Stimulated activated CD8-positive, alpha-beta memory T cell treated with anti-CD3 and anti-CD28 coated beads, Interleukin-7, amount 100 ng/mL, for 1 hour (primary cell): ENCODE measurements around the gene SLC46A2.
A peak's percentile ranks its signal among the peaks of the same experiment; 100 is the strongest.

ENCODE experiments used
- DNase-seq, 2 donors: peaks; one replicate each; pipeline ENCODE4 v3.0.0-alpha.2; 2020; ENCODE audit warnings: low read depth in 2 of 2

Gene SLC46A2

GRCh38 chr9:112858625-112859147, 32.0 kb downstream of the SLC46A2 start:
- DNase-seq = no peak

DNA sequence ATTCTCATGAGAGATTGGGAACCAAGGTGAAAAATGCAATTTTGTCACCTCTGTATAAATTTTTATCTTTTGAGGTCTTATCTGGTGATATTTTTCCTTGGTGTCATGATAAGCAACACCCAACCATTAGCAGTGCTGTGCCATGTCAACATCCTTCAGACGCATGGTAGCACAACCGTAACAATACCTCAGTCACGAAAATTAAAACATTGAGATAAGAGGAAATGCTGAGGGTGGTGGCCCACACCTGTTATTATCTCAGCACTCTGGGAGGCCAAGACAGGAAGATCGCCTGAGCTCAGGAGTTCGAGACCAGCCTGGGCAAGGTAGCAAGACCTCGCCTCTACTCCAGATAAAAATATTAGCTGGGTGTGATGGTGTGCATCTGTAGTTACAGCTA, 32.7 kb downstream of the SLC46A2 start:
- no peak for DNase-seq

DNA sequence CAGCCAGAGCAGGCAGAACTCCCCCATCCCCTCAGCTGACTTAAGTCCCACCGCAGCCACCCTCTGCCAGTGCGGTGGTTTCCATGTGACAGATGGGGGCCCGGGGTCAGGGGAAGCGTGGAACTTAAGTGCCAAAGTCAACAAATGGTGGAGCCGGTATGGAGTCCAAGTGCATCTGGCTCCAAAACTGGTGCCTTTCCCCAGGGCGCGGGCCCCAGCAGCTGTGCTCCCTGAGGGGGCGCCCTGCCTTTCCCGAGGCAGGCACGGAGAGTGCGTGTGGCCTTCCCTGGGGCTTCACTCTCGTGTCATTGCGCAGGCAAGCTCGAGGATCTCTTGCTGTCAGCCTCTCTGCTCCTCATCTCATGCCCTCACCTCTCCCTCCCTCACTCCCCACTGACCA, 33.8 kb downstream of the SLC46A2 start:
- no peak for DNase-seq

GRCh38 chr9:112856200-112856599, 34.5 kb downstream of the SLC46A2 start:
- no peak for DNase-seq

DNA sequence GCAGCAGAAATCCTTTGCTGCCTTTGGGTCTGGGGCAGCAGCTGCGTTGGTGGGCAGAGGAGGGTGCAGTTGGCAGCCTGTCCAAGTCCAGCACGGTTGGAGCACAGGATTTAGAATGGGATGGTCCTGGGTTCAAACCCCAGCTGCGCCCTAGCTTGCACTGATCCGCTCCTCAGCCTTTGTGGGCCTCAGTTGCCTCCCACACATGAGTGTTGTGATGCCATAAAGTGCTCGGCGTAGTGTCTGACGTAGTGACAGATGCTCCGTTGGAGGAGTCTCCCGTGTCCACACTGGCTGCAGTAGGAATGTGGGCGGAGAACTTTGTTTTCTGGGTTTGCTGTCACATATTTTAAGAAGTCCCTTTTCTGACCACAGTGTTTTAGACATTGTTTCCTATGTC, 36.0 kb downstream of the SLC46A2 start:
- no peak for DNase-seq

- DNase-seq = no peak
These were observed 36.6 kb downstream of the SLC46A2 start for GRCh38 chr9:112853882-112854585.

DNA sequence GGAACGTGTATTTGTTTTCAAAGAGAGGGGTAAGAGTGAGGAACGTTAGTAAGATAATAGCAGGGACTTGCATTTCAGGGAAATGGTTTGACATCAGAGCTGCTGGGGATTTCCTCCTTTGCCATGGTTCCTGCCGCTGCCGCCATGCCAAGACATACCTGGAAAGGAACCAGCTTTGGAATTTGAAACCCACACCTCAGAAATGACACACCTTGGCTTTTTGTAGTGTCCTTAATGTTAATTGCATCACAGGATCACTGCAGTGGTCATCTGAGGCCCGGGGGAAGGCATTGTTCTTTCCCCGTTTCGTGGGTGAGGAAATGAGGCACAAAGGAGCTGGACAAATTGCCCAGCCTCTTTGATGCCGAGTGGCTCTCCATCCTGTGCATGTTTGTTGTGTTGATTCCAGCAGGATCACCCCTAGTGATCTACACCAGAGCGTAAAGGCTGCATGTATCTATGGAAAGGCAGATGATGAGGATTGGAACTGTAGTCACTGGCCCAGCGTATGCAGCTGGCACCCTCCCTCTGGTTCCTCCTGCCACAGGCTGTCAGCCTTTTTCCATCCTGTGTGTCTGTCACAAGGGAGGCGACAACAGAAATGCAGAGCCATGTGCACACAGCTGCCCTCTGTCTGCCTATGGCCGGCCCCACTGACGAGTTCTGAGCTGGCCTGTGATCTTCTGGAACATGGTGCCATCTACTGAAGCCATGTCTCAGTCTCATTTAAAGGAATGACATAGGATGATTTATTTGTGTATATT, 37.8 kb downstream of the SLC46A2 start:
- no peak for DNase-seq

DNA sequence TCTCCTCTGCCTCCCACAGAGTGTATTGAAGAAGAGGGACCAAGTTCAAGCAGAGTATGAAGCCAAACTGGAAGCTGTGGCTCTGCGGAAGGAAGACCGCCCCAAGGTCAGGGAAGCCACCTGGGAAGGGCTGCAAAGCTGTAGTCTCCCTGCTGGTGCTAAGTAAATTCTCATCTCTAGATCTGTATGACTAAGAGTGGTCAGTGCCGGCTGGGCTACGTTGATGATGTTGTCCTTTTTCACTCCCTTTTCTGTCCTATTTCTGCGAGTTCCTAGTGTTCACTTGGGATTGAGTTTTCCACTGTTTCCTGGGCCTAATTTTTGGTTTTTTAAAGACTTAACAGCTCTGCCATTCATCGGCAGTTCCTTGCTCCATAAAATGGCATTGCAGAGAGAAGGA, 39.8 kb downstream of the SLC46A2 start:
- no peak for DNase-seq

- no peak for DNase-seq
These were observed 41.2 kb downstream of the SLC46A2 start for GRCh38 chr9:112849363-112849922.

DNA sequence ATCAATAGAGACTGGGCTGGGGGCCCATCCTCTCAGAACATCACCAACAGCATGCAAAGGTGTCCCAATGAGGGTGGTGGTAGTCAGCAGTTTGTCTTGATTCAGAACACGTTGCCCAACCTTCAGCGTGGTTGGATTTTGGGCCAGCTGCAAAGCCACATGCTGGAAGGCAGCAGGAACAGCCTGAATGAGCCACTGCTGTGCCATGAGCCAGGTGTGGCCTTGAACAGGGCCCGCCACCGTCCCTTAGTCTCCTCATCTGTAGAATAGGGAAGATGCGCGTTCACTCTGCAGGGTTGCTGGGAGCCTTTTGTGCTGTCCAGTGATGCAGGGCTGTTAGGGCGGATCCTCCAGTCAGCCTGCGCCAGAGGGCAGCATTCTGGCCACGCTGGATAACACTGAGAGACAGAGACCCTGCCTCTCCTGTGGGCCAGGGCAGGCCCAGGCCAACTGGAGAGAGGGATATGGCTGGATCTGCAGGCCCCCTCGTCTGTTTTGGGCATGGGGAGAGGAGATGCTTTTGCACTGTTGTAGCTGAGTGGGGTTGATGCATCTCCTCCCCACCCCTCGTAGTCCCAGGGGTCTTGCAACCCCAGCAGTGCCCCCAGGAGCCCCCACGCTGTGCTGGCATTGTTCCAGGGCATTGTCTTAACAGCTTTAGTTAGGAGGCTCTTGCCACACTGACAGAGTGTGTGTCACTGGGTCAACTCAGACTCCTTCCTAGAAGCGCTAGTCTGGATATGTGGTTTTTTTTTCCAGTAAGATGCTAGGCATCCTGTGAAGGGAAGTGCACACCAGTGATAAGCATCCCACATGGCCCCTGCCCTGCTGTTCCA, 42.1 kb downstream of the SLC46A2 start:
- DNase-seq = no peak

DNA sequence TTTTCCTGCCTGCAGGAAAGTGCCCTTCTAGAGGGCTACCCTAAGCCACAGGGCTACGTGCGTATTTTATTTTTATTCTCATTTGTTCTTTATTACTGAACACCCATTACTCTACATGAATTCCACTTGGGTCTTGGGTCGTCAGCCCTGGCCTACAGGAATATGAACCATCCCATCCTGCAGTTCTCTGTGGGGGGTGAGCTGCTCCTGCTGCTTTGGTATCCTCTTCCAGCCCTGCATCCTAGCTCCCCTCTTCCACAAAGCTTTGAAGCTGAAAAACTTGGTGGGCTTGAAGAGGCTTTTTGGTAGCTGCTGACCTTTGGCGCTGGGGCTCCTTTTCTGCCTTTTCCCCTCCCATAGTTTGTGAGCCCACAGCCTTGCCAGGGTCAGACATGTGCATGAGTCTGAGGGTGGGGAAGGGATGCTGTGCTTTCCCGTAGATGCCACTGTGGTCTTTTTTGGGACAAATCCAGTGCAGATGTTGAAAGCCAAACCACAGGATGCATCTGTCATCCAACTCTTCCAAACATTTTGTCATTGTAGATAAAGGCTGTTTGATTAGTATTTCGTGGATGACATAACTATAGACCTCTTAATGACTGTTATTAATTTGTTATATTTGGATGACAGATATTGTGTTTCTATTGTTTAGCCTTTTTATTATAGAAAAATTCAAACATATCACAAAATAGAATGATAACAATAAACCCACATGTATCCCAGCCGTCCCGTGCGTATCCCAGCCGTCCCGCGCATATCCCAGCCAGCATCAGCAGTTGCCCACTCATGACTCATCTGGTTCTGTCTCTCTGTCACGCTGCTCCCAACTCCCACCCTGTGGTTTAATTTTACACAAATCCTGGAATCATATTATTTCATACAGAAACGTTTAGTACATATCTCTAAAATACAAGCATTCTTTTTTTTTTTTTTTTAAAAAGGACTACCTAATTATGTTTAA, 43.9 kb downstream of the SLC46A2 start:
- DNase-seq = no peak

DNA sequence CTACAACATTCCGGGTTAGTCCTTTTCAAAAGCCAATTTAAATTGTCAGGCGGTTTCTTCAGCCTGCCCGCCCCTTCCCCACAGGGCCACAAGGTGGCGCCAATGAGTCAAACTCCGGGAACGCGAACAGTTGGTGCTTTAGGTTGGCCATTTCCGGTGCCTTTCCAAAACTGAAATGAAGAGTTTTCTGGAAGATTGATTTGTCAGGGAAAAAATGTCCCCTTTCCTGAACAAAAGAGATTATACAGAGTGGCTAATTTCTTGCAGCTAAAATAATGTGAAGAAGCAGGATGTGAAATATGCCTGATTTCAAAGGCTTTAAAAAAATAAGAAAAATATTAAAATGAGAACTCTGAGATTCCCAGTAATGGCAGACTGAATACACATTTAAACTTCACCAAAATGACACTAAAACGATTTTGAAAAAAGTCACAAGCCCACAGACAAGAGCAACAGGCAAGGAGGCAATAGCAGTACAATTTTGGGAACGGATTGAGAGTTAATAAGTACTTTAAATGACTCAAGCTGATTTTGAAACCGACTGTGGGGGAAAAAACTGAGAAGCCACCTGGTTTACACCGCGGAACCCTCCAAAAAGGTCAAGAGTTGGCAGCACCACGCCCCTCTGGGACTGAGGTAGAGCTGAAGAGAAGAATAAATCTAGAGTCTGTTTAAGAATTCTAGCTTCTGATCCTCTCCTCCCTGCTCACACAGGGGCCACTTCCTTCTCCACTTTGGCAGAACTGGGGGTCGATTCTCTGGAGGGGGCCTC, 45.7 kb downstream of the SLC46A2 start:
- DNase-seq = peak; percentile 53 to 59

- DNase-seq = no peak
These were observed 48.1 kb downstream of the SLC46A2 start for GRCh38 chr9:112842555-112842954.

GRCh38 chr9:112841261-112841660, 49.4 kb downstream of the SLC46A2 start:
- no peak for DNase-seq

DNA sequence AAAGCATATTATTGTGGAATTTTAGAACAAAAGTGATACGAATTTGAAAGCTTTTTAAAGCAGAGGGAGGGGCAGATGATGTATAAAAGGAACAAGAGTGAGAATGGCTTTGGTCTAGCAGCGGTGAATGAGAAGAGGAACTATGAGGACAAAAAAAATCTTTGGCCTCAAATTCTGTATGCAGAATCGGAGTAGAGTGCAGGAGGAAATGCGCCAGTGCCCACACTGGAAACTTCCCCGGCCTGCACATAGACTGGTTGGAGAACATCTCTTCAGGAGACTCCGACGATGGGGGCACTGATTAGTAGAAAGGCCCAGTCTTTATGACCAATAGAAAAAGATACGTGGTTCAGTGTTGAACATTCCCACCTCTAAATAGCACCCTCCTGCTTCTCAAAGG, 51.3 kb downstream of the SLC46A2 start:
- no peak for DNase-seq

DNA sequence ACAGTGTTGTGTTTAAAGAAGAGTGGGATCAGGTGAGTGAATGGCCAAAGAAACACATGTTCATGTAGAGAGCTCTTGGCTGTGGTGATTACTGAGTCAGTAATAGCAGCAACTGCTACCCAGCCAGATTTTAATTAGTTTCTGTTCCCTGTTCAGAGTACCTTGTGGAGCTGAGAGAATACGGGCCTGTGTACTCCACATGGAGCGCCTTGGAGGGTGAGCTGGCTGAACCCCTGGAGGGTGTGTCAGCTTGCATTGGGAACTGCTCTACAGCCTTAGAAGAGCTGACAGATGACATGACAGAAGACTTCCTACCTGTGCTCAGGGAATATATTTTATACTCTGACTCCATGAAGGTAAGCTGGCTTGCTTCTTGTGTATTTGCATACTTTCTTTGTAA, 52.3 kb downstream of the SLC46A2 start:
- no peak for DNase-seq

DNA sequence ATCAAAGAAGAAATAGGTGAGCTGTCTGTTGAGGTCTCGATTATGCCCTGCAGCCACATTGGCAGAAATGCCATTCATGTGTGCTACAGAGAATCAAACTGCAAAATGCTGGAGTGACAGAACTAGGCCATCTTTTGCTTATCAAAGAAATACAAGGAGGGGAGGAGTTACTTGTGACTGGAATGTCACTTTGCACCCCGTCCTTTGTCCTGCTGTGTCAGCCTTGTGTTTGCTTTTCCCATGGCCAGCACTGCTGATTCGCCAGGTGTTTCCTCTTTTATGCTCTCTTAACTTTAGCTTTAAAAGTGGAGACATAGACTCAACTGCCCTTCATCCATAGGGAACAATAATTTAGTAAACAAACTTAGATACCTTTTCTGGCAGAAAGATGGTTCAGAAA, 54.3 kb downstream of the SLC46A2 start:
- no peak for DNase-seq

DNA sequence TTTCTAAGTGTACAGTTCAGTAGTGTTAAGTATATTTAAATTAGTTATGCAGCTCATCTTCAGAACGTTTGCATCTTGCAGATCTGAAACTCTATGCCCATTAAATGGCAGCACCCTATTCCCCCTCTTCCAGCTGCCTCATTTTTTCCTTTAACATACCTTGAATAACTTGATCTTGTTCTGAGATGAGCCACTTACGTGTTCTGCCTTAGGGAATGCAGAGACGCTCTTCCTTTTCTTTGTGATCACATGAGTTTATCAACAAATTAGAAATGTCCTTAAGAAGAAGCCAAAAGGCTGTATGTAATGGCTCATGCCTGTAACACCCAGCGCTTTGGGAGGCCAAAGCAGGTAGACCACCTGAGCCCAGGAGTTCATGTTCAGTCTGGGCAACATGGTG, 57.6 kb downstream of the SLC46A2 start:
- no peak for DNase-seq

DNA sequence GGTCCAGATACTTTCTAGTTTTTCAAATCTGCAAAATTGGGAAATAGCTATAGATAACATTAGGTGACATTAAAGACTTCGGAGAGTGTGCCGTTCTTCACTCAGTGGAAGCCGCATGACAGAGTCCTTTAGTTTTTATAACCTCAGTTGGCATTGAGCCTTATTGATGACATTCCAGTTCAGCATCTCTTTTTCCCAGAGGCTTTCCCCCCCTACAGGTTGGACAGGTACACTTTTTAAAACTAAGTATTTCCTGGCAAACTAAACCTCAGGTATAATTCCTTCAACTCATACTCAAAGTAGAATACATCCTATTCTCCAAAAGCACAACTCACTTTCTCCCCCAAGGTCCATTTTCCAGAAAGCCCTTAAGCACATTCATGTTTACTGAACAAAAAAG, 58.7 kb downstream of the SLC46A2 start:
- no peak for DNase-seq

DNA sequence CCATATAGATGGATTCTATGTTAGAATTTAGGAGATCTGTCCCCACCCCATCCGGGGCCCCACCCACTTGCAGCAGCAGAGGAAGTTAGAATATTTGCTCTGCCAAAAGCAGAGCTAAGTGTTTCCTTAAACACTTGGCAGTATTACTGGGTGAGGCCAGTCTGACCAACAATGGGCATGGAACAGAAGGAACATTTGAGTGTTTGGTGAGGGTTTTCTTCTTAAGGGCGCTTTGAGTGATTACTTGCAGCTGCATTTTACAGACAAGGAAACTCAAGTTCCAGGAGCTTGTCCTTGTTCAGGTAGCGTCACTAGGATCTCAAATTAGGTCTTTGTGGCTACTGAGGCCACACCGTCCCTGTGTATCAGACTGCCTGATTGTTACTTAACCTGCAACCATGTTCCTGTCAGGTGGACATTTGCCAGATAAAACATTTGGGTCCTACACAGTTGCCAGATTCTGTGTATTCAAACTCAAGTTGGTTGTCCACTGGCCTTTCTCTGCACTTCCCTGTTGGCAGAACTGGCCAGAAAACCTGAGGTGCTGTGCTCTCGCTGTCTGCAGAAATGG, 59.3 kb downstream of the SLC46A2 start:
- no peak for DNase-seq
